Hepatocyte (in vitro differentiated cells): ENCODE results near the gene RPL13A.

Experiments
- CTCF ChIP-seq: fragments of 200-600 bp; sonication (generic); IDR thresholded peaks from 2 replicates; pipeline ENCODE4 v1.5.1; 2016; ENCODE audit warnings: antibody characterized with exemption, mild to moderate bottlenecking; ENCODE audit not compliant: poor library complexity
- EZH2 ChIP-seq: fragments of 200-600 bp; sonication (generic); IDR thresholded peaks from 2 replicates; pipeline ENCODE4 v1.6.1; 2016; ENCODE audit warnings: antibody characterized with exemption, mild to moderate bottlenecking, borderline replicate concordance
- EZH2phosphoT487 ChIP-seq: fragments of 200-600 bp; sonication (generic); IDR thresholded peaks from one replicate; pipeline ENCODE4 v1.6.1; 2018; ENCODE audit warnings: antibody characterized with exemption, mild to moderate bottlenecking, low read depth, moderate library complexity; ENCODE audit not compliant: unreplicated experiment, severe bottlenecking

GRCh38 chr19:49465371-49465770 lies 22.0 kb upstream of the RPL13A start:
- TF ChIP-seq CTCF (no peak), EZH2 (no peak), EZH2phosphoT487 (no peak)
